K562 (cell line): ENCODE measurements around the gene DDX55. TPM values are rescaled to one million over a fixed set of nuclear protein-coding genes. Genes with fewer than 3 reads are reported as not detected.

Source experiments
- C11orf30 ChIP-seq: fragments of 450-650 bp; IDR thresholded peaks from 2 replicates; pipeline ENCODE4 v1.6.1; 2016; ENCODE audit warnings: low read depth, mild to moderate bottlenecking
- FOXK2 ChIP-seq, 2 experiments: fragments of 450-650 bp; IDR thresholded peaks in 1 of 2; conservative IDR thresholded peaks in 1 of 2; 2 replicates each; pipeline ENCODE4 v1.6.1; 2016; ENCODE audit warnings: low read depth in 2 of 2, mild to moderate bottlenecking in 1 of 2
- HNRNPL ChIP-seq: fragments of 200-400 bp; formaldehyde crosslinking; IDR thresholded peaks from 2 replicates; pipeline ENCODE4 v1.6.1; 2017; ENCODE audit warnings: low read depth, mild to moderate bottlenecking, low read length
- NFIC ChIP-seq: fragments of 450-650 bp; IDR thresholded peaks from 2 replicates; pipeline ENCODE4 v1.6.1; 2017; ENCODE audit warnings: mild to moderate bottlenecking, inconsistent platforms
- SAP30 ChIP-seq: fragments of 200-600 bp; sonication (generic); IDR thresholded peaks from 2 replicates; pipeline ENCODE4 v1.6.1; 2012; ENCODE audit warnings: borderline replicate concordance, low read depth, mild to moderate bottlenecking, moderate library complexity, low read length, control low read depth, inconsistent platforms; ENCODE audit not compliant: insufficient read depth, poor library complexity, severe bottlenecking
- TEAD1 ChIP-seq, 2 experiments: fragments of 450-650 bp in 1 of 2; sonication (generic) in 1 of 2; formaldehyde crosslinking; IDR thresholded peaks; 2 replicates each; pipeline versions ENCODE4 v1.4.0 to v1.8.0; 2020 to 2022; ENCODE audit warnings: mild to moderate bottlenecking in 2 of 2, missing genetic modification reagents in 1 of 2
- ZFP30 ChIP-seq: fragments of 250-450 bp; sonication (Bioruptor Pico); IDR thresholded peaks from 2 replicates; pipeline ENCODE4 v1.8.0; 2022; ENCODE audit warnings: moderate library complexity, mild to moderate bottlenecking, inconsistent platforms, borderline replicate concordance
- ZNF184 ChIP-seq: sonication (generic); formaldehyde crosslinking; IDR thresholded peaks from 2 replicates; pipeline ENCODE4 v1.5.0; 2020; ENCODE audit warnings: missing genetic modification reagents
- ZNF316 ChIP-seq: fragments of 450-650 bp; IDR thresholded peaks from 2 replicates; pipeline ENCODE4 v1.6.1; 2016
- ZNF408 ChIP-seq: fragments of 250-450 bp; sonication (Bioruptor Pico); IDR thresholded peaks from 2 replicates; pipeline ENCODE4 v1.4.0; 2020; ENCODE audit warnings: low read depth, mild to moderate bottlenecking, moderate library complexity
- ZNF778 ChIP-seq: fragments of 450-650 bp; formaldehyde crosslinking; IDR thresholded peaks from 2 replicates; pipeline ENCODE4 v1.4.0; 2020; ENCODE audit warnings: mild to moderate bottlenecking, moderate library complexity
- polyA plus RNA-seq, 8 experiments: library from polyadenylated mRNA; depleted of rRNA in 4 of 8; stranded (reverse) in 5 of 8; unstranded in 3 of 8; fragments of >200 nt; fragmentation: Nextera tagmentation in 2 of 8; fragmentation: Illumina TruSeq in 1 of 8; extraction: Ambion mirVana in 2 of 8; extraction: Trizol in 1 of 8; gene quantifications; 2 replicates each; pipeline versions ENCODE4 v1.2.1 to v1.2.3, GENCODE V29; 2011 to 2014; ENCODE audit warnings: inconsistent platforms in 1 of 8, missing spikeins in 1 of 8
- total RNA-seq, 7 experiments: library from RNA; depleted of rRNA in 6 of 7; stranded (reverse); fragments of >200 nt in 6 of 7; fragmentation: Illumina TruSeq in 2 of 7; extraction: Trizol in 2 of 7; gene quantifications; 2 replicates each; pipeline versions ENCODE4 v1.2.1 to v1.2.3, GENCODE V29; 2011 to 2021; ENCODE audit warnings: low replicate concordance in 1 of 7
- TF ChIP-seq, protein P1 (sequence below): fragments of 200-600 bp; sonication (generic); IDR thresholded peaks from one replicate; pipeline ENCODE4 v1.6.1; 2012; ENCODE audit warnings: mild to moderate bottlenecking, low read depth, low read length, inconsistent platforms

Gene DDX55
- total and polyA plus RNA-seq, 9 of the 15 experiments (the other 6 are each of a cell fraction or from before 2014, with no cell fraction given), result 10.6 to 71.0 (median 60.9) TPM

DNA sequence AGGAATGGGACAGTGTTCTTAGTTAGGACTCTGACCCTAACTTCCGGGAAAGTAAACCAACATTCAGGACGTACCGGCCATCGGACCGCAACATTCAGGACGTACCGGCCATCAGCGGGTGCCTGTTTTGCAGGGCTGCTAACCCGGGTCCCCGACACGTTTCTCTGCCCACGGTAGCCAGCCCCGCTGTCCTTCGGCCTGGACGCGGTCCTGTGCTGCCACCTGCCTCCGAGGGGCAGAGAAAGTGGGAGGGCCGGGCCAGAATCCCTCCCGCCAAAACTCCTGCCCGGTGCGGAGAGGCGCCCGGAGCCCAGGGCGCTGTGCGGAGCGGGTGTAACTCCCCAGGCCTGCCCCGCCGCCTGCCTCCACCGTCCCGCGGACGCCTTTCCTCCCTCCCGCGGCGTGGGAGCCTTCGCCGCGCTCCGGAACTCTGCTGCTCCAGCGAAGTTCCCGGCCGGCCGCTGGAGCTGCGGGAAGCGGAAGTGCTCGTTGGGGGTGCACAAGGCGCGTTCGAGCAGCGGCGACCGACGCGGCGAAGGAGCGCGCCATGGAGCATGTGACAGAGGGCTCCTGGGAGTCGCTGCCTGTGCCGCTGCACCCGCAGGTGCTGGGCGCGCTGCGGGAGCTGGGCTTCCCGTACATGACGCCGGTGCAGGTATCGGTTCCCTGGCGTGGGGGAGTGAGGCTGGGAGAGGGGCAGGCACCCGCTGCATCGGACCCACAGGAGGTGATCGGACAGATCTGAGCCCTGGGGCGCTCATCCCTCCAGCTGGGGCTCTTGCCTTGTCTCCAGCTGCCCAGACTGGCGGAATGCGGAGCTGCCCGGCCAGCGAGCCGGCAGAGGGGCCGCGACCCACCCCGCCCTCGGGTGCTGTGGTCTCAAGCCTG lies at the start of gene DDX55 (continued):
- TF ChIP-seq, protein P1, sequence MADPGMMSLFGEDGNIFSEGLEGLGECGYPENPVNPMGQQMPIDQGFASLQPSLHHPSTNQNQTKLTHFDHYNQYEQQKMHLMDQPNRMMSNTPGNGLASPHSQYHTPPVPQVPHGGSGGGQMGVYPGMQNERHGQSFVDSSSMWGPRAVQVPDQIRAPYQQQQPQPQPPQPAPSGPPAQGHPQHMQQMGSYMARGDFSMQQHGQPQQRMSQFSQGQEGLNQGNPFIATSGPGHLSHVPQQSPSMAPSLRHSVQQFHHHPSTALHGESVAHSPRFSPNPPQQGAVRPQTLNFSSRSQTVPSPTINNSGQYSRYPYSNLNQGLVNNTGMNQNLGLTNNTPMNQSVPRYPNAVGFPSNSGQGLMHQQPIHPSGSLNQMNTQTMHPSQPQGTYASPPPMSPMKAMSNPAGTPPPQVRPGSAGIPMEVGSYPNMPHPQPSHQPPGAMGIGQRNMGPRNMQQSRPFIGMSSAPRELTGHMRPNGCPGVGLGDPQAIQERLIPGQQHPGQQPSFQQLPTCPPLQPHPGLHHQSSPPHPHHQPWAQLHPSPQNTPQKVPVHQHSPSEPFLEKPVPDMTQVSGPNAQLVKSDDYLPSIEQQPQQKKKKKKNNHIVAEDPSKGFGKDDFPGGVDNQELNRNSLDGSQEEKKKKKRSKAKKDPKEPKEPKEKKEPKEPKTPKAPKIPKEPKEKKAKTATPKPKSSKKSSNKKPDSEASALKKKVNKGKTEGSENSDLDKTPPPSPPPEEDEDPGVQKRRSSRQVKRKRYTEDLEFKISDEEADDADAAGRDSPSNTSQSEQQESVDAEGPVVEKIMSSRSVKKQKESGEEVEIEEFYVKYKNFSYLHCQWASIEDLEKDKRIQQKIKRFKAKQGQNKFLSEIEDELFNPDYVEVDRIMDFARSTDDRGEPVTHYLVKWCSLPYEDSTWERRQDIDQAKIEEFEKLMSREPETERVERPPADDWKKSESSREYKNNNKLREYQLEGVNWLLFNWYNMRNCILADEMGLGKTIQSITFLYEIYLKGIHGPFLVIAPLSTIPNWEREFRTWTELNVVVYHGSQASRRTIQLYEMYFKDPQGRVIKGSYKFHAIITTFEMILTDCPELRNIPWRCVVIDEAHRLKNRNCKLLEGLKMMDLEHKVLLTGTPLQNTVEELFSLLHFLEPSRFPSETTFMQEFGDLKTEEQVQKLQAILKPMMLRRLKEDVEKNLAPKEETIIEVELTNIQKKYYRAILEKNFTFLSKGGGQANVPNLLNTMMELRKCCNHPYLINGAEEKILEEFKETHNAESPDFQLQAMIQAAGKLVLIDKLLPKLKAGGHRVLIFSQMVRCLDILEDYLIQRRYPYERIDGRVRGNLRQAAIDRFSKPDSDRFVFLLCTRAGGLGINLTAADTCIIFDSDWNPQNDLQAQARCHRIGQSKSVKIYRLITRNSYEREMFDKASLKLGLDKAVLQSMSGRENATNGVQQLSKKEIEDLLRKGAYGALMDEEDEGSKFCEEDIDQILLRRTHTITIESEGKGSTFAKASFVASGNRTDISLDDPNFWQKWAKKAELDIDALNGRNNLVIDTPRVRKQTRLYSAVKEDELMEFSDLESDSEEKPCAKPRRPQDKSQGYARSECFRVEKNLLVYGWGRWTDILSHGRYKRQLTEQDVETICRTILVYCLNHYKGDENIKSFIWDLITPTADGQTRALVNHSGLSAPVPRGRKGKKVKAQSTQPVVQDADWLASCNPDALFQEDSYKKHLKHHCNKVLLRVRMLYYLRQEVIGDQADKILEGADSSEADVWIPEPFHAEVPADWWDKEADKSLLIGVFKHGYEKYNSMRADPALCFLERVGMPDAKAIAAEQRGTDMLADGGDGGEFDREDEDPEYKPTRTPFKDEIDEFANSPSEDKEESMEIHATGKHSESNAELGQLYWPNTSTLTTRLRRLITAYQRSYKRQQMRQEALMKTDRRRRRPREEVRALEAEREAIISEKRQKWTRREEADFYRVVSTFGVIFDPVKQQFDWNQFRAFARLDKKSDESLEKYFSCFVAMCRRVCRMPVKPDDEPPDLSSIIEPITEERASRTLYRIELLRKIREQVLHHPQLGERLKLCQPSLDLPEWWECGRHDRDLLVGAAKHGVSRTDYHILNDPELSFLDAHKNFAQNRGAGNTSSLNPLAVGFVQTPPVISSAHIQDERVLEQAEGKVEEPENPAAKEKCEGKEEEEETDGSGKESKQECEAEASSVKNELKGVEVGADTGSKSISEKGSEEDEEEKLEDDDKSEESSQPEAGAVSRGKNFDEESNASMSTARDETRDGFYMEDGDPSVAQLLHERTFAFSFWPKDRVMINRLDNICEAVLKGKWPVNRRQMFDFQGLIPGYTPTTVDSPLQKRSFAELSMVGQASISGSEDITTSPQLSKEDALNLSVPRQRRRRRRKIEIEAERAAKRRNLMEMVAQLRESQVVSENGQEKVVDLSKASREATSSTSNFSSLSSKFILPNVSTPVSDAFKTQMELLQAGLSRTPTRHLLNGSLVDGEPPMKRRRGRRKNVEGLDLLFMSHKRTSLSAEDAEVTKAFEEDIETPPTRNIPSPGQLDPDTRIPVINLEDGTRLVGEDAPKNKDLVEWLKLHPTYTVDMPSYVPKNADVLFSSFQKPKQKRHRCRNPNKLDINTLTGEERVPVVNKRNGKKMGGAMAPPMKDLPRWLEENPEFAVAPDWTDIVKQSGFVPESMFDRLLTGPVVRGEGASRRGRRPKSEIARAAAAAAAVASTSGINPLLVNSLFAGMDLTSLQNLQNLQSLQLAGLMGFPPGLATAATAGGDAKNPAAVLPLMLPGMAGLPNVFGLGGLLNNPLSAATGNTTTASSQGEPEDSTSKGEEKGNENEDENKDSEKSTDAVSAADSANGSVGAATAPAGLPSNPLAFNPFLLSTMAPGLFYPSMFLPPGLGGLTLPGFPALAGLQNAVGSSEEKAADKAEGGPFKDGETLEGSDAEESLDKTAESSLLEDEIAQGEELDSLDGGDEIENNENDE, result no peak
- TF ChIP-seq FOXK2 (conservative IDR thresholded peaks at IDR 0.05 in 1 of 2, IDR thresholded peaks at IDR 0.05 in 1 of 2; ENCODE audit: low read depth in 2 of 2) (peak in 1 of 2 experiments; percentile 67; a peak in 3 of 4 replicates), C11orf30 (peak; percentile 100), NFIC (peak; percentile 66; the same call in 1 of the 2 replicates), TEAD1 (CRISPR knock-in tag; IDR thresholded peaks at IDR 0.05) (peak; percentile 58 to 86; a peak in 3 of 4 replicates), HNRNPL (peak; percentile 78), ZNF184 (no peak), SAP30 (peak; percentile 95), ZFP30 (no peak), ZNF778 (CRISPR knock-in tag) (no peak), ZNF408 (CRISPR knock-in tag) (no peak), ZNF316 (no peak; the same call in 1 of the 2 replicates)
